Right renal cortex interstitium (tissue), 3 donors: ENCODE measurements around the gene RSPH1. TPM values are rescaled to one million over a fixed set of nuclear protein-coding genes. Genes with fewer than 3 reads are reported as not detected.

Experiments
- DNase-seq, 3 donors: peaks; one replicate each; pipeline ENCODE4 v3.0.0-alpha.2; 2013; ENCODE audit warnings: low read depth in 3 of 3, low spot score in 2 of 3
- polyA plus RNA-seq, 3 donors: library from polyadenylated mRNA; unstranded; fragments of 120-200 nt; gene quantifications; one replicate each; pipeline ENCODE4 v1.2.1, GENCODE V29; 2013; ENCODE audit not compliant: insufficient read length in 3 of 3

RSPH1 gene
- polyA plus RNA-seq, 3 donors, result 12.4 to 15.3 (median 15.1) TPM

DNA sequence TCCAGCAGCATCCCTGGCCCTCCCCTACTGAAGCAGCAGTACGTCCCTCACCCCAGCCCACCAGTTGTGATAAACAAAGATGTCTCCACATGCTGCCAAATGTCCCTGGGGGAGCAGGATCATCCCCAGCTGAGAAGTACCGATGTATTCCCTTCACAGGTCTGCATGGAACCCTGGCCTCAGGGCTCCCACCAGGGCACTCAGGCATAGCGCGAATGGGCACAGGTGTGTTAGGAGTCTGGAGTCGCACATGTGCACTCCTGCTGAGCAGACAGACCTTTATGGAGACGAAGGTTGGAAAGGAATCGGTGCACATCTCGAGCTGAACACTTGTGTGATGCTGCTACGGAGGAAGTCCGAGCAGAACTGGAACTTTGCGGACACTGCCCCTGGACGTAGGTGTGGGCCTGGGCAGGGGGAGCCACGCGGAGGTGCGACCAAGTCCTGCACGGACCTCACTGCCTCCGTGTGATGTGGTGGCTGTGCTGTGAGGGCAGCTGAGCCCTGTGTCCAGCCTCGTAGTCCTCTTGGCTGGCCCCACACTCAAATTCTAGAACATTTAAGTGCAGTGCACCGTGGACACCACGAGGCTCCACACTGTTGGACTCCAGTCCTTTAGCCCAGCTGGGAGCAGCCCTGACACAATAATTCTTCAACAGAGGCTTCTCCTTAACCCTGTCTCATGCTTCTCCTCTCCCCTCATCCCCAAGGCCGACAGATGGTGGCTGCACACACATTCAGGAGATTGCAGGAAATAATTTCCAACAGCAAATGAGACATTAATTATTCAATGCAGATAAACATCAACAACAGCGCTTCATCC is 43.4 kb downstream of the RSPH1 start:
- DNase-seq, result no peak

DNA sequence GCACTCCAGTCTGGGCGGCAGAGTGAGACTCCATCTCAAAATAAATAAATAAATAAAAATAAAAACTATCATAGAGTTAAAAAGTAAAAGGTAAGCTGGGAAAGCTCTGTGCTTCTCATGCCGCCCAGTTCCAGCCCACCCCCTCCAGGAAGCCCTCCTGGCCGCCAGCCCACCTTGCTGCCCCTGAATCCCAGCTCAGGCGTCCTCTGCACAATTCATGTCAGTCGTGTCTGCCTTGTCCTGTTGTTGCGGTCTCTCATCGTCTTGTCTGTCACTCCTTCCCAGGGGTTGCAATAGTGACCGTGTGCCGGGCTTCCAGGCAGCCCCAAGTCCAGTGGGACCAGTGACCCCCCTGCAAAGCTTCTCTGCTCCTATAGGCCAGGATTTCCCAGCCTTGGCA is 44.1 kb downstream of the RSPH1 start:
- DNase-seq, result no peak

- no peak for DNase-seq
Measured at GRCh38 chr21:42448686-42449085, 47.3 kb downstream of the RSPH1 start.

DNA sequence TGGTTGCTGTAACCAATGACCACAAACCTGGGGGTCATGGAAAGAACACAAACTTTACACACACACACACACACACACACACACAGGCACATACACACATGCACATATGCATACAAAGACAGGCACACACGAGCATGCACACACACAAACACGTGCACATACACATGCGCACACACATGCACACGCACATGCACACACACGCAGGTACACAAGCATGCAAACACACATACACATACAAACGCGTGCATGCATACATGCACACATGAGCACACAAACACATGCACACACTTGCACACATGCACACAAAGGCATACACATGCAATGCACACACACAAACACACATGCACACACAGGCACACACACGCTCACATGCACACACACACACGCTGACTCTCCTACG is 48.3 kb downstream of the RSPH1 start:
- DNase-seq, result no peak

- DNase-seq, result no peak
Measured at GRCh38 chr21:42447182-42447581, 48.8 kb downstream of the RSPH1 start.

DNA sequence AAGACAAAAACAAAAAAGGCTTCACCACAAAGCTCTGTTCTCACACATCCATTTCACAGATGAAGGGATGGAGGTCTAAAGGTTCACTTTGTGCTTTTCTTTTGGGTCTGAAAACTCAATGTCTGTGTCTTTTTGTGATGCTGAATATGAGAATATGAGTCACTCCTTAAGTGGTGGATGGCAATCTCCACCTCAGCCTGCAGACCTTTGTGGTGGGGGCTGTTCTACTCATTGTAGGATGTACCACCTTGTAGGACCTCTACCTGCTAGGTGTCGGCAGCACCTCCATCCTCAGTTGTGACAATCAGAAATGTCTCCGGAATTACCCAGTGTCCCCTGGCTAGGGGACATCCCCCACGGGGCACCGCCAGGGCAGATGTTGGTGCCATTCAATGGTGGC is 49.5 kb downstream of the RSPH1 start:
- no peak for DNase-seq

GRCh38 chr21:42445311-42445710 is 50.7 kb downstream of the RSPH1 start:
- DNase-seq, result no peak

DNA sequence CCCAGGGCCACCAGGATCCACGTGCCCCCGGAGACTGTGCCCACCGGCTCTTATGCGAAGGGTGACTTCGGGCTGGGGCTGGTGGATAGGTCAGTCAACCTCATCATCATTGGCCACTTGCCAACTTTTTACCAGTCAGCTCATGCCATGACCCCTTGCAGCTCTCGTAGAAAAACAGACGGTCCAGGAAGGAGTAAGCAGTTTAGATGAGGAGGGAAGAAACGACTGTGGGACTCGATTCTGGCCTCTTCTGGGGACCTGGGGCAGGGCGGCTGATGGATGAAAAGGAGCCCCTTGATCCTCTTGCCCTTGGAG is 51.3 kb downstream of the RSPH1 start:
- DNase-seq, result no peak

GRCh38 chr21:42443876-42444744 is 51.9 kb downstream of the RSPH1 start:
- no peak for DNase-seq

- no peak for DNase-seq
Measured at GRCh38 chr21:42443181-42443785, 52.7 kb downstream of the RSPH1 start.

DNA sequence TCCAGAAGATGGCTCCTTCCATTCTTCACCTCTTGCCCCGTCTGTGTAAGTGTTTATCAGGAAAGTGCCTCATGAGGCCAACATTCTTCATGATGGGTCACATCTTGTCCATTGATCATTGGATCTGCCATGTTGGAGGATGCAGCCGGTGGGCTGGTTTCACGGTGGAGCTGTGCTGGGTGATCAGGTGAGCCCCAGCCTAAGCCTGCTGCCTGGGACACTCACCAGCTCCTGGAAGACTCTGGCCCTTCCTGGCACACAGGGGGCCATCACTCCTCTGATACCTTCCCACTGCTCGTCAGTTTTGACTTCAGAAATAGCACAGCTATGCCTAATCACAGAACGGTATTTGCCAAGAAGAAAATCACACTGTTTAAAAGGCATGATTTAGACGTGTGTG is 54.1 kb downstream of the RSPH1 start:
- no peak for DNase-seq

DNA sequence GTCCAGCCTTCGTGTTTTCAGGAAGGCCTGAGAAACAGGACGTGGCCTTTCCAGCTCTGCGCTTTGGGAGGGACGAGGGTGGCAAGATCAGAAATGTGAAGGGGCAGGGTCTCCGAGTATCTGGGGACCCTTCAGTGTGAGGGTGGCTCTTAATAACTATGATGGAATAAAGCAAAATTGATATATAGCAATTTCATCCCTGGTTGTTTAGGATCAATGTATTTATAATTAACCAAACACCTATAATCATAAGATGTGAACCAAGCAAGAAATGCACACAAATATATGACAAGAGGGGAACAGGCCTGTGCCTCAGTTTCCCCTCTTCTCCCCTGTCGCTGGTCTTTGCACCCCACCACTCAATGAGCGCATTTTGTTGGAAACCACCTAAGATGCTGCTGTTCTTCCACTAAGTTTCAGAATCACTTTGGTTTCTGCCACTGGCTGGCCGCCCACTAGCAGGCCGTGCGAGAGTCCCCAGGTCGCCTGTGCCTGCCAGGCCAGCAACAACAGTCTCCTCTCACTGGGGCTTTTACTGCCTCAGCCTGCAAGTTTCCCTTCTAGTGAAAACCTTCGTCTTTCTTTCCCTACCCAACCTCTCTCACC is 55.7 kb downstream of the RSPH1 start:
- no peak for DNase-seq

- no peak for DNase-seq
Measured at GRCh38 chr21:42439284-42440186, 56.5 kb downstream of the RSPH1 start.

GRCh38 chr21:42438316-42439205 is 57.5 kb downstream of the RSPH1 start:
- DNase-seq, result no peak

DNA sequence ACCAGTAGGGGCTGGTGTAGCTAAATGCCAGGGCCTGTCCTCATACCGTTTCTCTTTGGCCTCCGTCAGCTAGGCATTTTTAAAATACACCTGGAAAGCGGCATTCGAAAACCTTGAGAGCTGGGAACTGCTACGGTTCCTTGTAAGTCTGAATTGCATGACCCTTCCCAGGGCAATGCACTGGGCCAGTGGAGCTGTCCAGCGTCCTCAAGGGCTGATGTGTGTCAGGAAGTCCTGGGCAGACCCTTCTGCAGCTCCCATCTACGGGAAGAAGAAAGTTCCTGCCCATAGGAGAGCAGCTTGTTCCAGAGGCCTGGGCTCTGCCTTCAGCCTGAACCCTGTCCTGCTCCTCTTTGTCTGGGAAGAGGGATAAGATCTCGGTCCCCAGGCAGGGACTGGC is 58.2 kb downstream of the RSPH1 start:
- DNase-seq, result no peak

DNA sequence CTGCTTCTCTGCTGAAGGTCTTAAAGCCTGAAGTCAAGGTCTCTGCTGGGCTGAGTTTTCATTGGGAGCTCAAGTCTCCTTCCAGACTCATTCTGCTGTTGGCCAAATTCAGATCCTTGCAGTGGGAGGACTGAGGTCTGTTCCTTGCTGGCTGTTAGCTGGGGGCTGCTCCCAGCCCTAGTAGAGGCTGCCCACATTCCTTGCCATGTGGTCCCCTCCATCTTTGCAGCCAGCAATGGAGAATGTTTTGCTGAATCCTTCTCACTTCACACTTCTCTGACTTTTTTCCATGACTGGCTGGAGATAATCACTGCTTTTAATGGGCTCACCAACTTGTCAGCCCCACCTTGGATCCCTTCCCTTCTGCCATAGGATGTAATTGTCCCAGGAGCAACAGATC is 59.1 kb downstream of the RSPH1 start:
- DNase-seq, result no peak

DNA sequence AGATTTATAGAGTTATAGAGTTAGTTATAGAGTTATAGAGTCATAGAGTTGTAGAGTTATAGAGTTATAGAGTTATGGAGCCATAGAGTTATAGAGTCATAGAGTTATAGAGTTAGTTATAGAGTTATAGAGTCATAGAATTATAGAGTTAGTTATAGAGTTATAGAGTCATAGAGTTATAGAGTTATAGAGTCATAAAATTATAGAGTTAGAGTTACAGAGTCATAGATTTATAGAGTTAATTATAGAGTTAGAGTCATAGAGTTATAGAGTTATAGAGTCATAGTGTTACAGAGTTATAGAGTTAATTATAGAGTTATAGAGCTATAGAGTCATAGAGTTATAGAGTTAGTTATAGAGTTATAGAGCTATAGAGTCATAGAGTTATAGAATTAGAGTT is 60.2 kb downstream of the RSPH1 start:
- DNase-seq, result no peak

GRCh38 chr21:42435401-42435800 is 60.6 kb downstream of the RSPH1 start:
- no peak for DNase-seq

DNA sequence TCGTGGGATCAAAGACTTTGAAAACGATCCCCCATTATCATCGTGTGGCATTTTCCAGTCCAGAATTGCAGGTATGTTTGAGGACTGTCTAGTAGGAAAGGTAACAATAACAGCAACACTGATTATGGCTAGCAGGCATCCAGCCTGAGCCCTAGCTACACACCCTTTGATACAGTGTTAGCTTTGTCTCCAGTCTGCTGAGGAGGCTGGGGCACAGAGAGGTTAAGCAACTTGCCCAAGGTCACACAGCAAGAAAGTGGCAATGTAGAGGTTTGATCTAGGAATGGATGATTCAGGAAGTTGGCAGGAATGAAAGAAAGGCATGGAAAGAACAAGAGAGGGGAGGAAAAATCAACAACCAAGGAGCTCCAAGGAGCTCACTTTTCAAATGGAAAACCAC is 61.1 kb downstream of the RSPH1 start:
- no peak for DNase-seq
